LNCAP (cell line): ENCODE data around the gene UNC13D.

Source experiments
- CTCF ChIP-seq: fragments of 450-650 bp; IDR thresholded peaks from 2 replicates; pipeline ENCODE4 v1.5.1; 2017; ENCODE audit warnings: mild to moderate bottlenecking

UNC13D gene

GRCh38 chr17:75876190-75876937, 32.2 kb upstream of the UNC13D start:
- TF ChIP-seq CTCF, result no peak

GRCh38 chr17:75875940-75876189, 31.7 kb upstream of the UNC13D start:
- no peak for TF ChIP-seq CTCF

GRCh38 chr17:75875182-75875939, 31.2 kb upstream of the UNC13D start:
- TF ChIP-seq CTCF, result no peak

GRCh38 chr17:75874323-75875181, 30.3 kb upstream of the UNC13D start:
- TF ChIP-seq CTCF, result no peak

- TF ChIP-seq CTCF, result no peak
These were observed 29.6 kb upstream of the UNC13D start for GRCh38 chr17:75873587-75874322.

GRCh38 chr17:75872434-75873351, 28.5 kb upstream of the UNC13D start:
- TF ChIP-seq CTCF, result no peak
